ELF-1 (cell line): ENCODE measurements around the gene RAD54L.
A peak's percentile ranks its signal among the peaks of the same experiment; 100 is the strongest.
"Not testable (repeated sequence)": the region's sequence is repeated elsewhere in the genome, so short reads cannot be mapped to it uniquely, and the experiment has no call there.

Experiments used
- DNase-seq: peaks from one replicate; pipeline ENCODE4 v3.0.0-alpha.2; 2016; ENCODE audit warnings: low read depth, low spot score

Gene RAD54L

GRCh38 chr1:46247436-46248121 is at the start of gene RAD54L:
Gene RAD54L (plus strand): TSS chr1:46247763. CDS start chr1:46248406, 643 bp downstream.
- peak; percentile 99 for DNase-seq

GRCh38 chr1:46197964-46198811 is 49.4 kb upstream of the RAD54L start, which contains the start of gene POMGNT1:
Gene POMGNT1 (minus strand): TSS chr1:46198434. CDS start chr1:46197821, 613 bp downstream.
- DNase-seq: peak; percentile 65

- no peak for DNase-seq
These were observed 48.3 kb upstream of the RAD54L start for GRCh38 chr1:46199233-46199749.

- DNase-seq: peak; percentile 33
These were observed 43.7 kb upstream of the RAD54L start for GRCh38 chr1:46203738-46204405.

GRCh38 chr1:46204406-46204742 is 43.2 kb upstream of the RAD54L start:
- DNase-seq: no peak

GRCh38 chr1:46205141-46205540 is 42.4 kb upstream of the RAD54L start:
- no peak for DNase-seq

- DNase-seq: peak; percentile 47
These were observed 41.8 kb upstream of the RAD54L start for GRCh38 chr1:46205791-46206190.

- no peak for DNase-seq
These were observed 41.2 kb upstream of the RAD54L start for GRCh38 chr1:46206399-46206798.

- no peak for DNase-seq
These were observed 37.0 kb upstream of the RAD54L start for GRCh38 chr1:46210561-46210960.

GRCh38 chr1:46211051-46211450 is 36.5 kb upstream of the RAD54L start:
- peak; percentile 63 for DNase-seq

- DNase-seq: no peak
These were observed 32.1 kb upstream of the RAD54L start for GRCh38 chr1:46215504-46215903.

GRCh38 chr1:46218443-46218842 is 29.1 kb upstream of the RAD54L start:
- DNase-seq: no peak

- no peak for DNase-seq
These were observed 27.7 kb upstream of the RAD54L start for GRCh38 chr1:46219551-46220520.

- DNase-seq: no peak
These were observed 26.8 kb upstream of the RAD54L start for GRCh38 chr1:46220808-46221207.

GRCh38 chr1:46221749-46222148 is 25.8 kb upstream of the RAD54L start:
- DNase-seq: peak; percentile 68

GRCh38 chr1:46223055-46223454 is 24.5 kb upstream of the RAD54L start:
- DNase-seq: not testable (repeated sequence)

GRCh38 chr1:46223472-46223943 is 24.1 kb upstream of the RAD54L start:
- DNase-seq: peak; percentile 90

- DNase-seq: no peak
These were observed 22.6 kb upstream of the RAD54L start for GRCh38 chr1:46224966-46225365.

- not testable (repeated sequence) for DNase-seq
These were observed 16.3 kb upstream of the RAD54L start for GRCh38 chr1:46231231-46231630.

- DNase-seq: no peak
These were observed 10.7 kb upstream of the RAD54L start for GRCh38 chr1:46236882-46237281.

GRCh38 chr1:46238865-46239264 is 8.7 kb upstream of the RAD54L start:
- DNase-seq: not testable (repeated sequence)
